Loucy (cell line): ENCODE data around the gene ABHD10.

Source experiments
- EZH2phosphoT487 ChIP-seq: fragments of 200-600 bp; IDR thresholded peaks from 2 replicates; pipeline ENCODE4 v1.6.1; 2018; ENCODE audit warnings: antibody characterized with exemption, mild to moderate bottlenecking, moderate library complexity, borderline replicate concordance
- TF ChIP-seq, protein P1 (sequence below): fragments of 200-600 bp; sonication (generic); conservative IDR thresholded peaks from 2 replicates; pipeline ENCODE4 v1.5.1; 2014; ENCODE audit warnings: mild to moderate bottlenecking, antibody characterized with exemption, low read length

DNA sequence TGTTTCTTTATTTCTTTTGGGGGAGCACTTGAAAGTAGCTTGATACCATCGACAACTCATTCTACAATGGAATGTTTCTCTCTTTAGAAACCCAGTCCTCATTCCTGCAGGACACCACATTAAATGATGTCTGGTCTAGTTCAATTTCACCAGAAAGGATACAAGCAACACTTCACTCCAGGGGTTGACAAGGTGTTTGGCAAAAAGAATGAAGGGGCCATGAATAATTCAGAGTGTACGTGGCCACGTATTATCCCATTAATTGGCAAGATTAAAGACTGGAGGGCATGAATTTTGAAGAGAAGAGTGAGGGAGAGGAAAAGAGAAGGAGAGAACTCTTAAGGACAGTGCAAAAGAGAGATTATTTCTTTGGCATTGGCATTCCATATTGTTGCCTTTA is 56.4 kb downstream of the ABHD10 start:
- TF ChIP-seq, protein P1, sequence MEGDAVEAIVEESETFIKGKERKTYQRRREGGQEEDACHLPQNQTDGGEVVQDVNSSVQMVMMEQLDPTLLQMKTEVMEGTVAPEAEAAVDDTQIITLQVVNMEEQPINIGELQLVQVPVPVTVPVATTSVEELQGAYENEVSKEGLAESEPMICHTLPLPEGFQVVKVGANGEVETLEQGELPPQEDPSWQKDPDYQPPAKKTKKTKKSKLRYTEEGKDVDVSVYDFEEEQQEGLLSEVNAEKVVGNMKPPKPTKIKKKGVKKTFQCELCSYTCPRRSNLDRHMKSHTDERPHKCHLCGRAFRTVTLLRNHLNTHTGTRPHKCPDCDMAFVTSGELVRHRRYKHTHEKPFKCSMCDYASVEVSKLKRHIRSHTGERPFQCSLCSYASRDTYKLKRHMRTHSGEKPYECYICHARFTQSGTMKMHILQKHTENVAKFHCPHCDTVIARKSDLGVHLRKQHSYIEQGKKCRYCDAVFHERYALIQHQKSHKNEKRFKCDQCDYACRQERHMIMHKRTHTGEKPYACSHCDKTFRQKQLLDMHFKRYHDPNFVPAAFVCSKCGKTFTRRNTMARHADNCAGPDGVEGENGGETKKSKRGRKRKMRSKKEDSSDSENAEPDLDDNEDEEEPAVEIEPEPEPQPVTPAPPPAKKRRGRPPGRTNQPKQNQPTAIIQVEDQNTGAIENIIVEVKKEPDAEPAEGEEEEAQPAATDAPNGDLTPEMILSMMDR: no peak
- no peak for TF ChIP-seq EZH2phosphoT487
